ENCODE results near the gene NBPF9. TPM values are rescaled to one million over a fixed set of nuclear protein-coding genes. Genes with fewer than 3 reads are reported as not detected.
"Not testable (repeated sequence)": the region's sequence is repeated elsewhere in the genome, so short reads cannot be mapped to it uniquely, and the experiment has no call there.

Gene NBPF9
- 10 to 100 TPM; 13.8 to 37.6 (median 17.8) TPM for total RNA-seq

GRCh38 chr1:149103109-149104081 lies at the start of gene NBPF9:
NBPF9 (minus strand) TSS chr1:149103551; CDS start chr1:149082139, 21,412 bp downstream.
- H3K4me1 ChIP-seq; in situ Hi-C loops (cut with MboI; ENCODE audit: low pct_ligation_motif_present in 1 of 4, low pct_unique_long_range_greater_than_20kb in 1 of 4, low sequenced_read_pairs in 3 of 4); intact Hi-C loops (cut with DNase I; ENCODE audit: low total_unique reads); H3K9me3 ChIP-seq; H3K27me3 ChIP-seq; H3K36me3 ChIP-seq: not testable (repeated sequence)
- Histone ChIP-seq H3K4me3 (peak within 1 kb of the TSS in 3 of 4 donors; percentile 32 to 72 (median 53)), H3K27ac (peak within 1 kb of the TSS; percentile 60 to 86 (median 81))
- 0% methylated on average over 2 of the region's 85 CpGs; no CpG with 5 or more reads in 1 of the 2 donors for WGBS, 2 donors (ENCODE audit: low coverage in 1 of 2)
- TF ChIP-seq POLR2AphosphoS5 (IDR thresholded peaks at IDR 0.05) = peak in 2 of 3 donors; percentile 24 to 71
- TF ChIP-seq POLR2A (IDR thresholded peaks at IDR 0.05) = peak; percentile 63
- peak; percentile 50 for DNase-seq

GRCh38 chr1:149149909-149150308 lies 46.6 kb upstream of the NBPF9 start:
- H3K36me3 ChIP-seq = not testable (repeated sequence)

GRCh38 chr1:149137585-149137984 lies 34.2 kb upstream of the NBPF9 start:
- WGBS, 2 donors (ENCODE audit: low coverage in 1 of 2) = 92% methylated on average over 2 of the region's 2 CpGs; no CpG with 5 or more reads in 1 of the 2 donors

More at GRCh38 chr1:149149909-149150308, 46.6 kb upstream of the NBPF9 start:
- intact Hi-C loops (cut with DNase I; ENCODE audit: low total_unique reads); H3K4me1 ChIP-seq; H3K4me3 ChIP-seq; H3K27me3 ChIP-seq; DNase-seq; H3K27ac ChIP-seq; H3K9me3 ChIP-seq; in situ Hi-C loops (cut with MboI; ENCODE audit: low pct_ligation_motif_present in 1 of 4, low pct_unique_long_range_greater_than_20kb in 1 of 4, low sequenced_read_pairs in 3 of 4): not testable (repeated sequence)
- WGBS, 2 donors (ENCODE audit: low coverage in 1 of 2) = 83% methylated on average over 4 of the region's 4 CpGs; no CpG with 5 or more reads in 1 of the 2 donors

GRCh38 chr1:149130938-149131337 lies 27.6 kb upstream of the NBPF9 start:
- DNase-seq; H3K27ac ChIP-seq; H3K36me3 ChIP-seq; in situ Hi-C loops (cut with MboI; ENCODE audit: low pct_ligation_motif_present in 1 of 4, low pct_unique_long_range_greater_than_20kb in 1 of 4, low sequenced_read_pairs in 3 of 4); intact Hi-C loops (cut with DNase I; ENCODE audit: low total_unique reads); H3K4me1 ChIP-seq; H3K9me3 ChIP-seq; H3K4me3 ChIP-seq; H3K27me3 ChIP-seq: not testable (repeated sequence)
- WGBS, 2 donors (ENCODE audit: low coverage in 1 of 2) = 59 to 87% methylated on average over 5 to 6 of the region's 7 CpGs

More at GRCh38 chr1:149137585-149137984, 34.2 kb upstream of the NBPF9 start:
- H3K9me3 ChIP-seq; H3K4me1 ChIP-seq; intact Hi-C loops (cut with DNase I; ENCODE audit: low total_unique reads); H3K4me3 ChIP-seq; DNase-seq; H3K36me3 ChIP-seq; H3K27ac ChIP-seq; H3K27me3 ChIP-seq; in situ Hi-C loops (cut with MboI; ENCODE audit: low pct_ligation_motif_present in 1 of 4, low pct_unique_long_range_greater_than_20kb in 1 of 4, low sequenced_read_pairs in 3 of 4): not testable (repeated sequence)

DNA sequence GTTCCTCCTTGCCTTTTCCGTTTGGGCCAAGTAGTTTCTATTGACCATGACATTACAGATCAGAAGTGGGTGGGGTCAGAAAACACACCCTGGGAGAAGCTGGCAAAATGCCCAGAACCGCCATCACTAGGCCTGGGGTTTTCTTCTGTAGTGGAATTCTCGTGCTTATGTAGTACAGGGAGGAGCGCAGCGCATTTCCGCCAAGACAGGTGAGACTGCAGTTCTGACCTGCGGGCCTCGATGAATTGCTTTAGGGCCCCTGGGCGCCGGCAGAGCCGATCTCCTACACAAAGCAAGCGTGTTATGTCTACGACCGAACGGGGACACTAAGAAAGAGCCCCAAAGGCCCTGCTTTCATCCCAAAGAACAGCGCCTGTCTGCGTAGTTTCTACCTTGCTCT lies 25.9 kb upstream of the NBPF9 start:
- H3K27ac ChIP-seq; in situ Hi-C loops (cut with MboI; ENCODE audit: low pct_ligation_motif_present in 1 of 4, low pct_unique_long_range_greater_than_20kb in 1 of 4, low sequenced_read_pairs in 3 of 4); H3K36me3 ChIP-seq; DNase-seq; H3K4me3 ChIP-seq; H3K9me3 ChIP-seq; H3K27me3 ChIP-seq; H3K4me1 ChIP-seq; intact Hi-C loops (cut with DNase I; ENCODE audit: low total_unique reads): not testable (repeated sequence)
- no CpG with 5 or more reads among the region's 17 CpGs for WGBS, 2 donors (ENCODE audit: low coverage in 1 of 2)

DNA sequence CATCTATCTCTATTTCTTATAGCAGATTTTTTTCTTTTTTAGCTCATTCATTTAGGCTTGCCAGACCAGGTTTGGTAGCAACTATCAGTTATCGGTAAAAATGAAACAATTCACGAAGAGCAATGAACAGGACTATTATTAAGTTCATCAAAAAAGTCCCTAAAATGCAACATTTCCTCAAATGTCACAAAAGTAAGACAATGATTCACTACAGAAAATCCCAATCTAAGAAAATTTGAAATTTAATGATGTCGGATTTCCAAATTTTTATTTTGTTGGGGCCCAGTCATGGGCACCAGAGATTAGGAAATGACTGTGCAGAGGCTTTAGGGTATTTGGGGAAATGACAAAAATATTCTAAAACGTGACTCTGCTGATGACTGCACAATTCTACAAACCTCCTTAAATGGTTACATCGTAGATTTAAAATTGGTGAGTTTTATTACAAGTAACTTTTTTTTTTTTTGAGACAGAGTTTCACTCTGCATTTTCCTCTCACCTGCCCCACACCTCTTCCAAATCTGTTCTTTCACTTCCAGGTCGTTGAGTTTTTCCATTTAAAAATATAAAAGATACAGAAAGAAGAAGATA lies 23.3 kb upstream of the NBPF9 start:
- H3K4me1 ChIP-seq; in situ Hi-C loops (cut with MboI; ENCODE audit: low pct_ligation_motif_present in 1 of 4, low pct_unique_long_range_greater_than_20kb in 1 of 4, low sequenced_read_pairs in 3 of 4); H3K4me3 ChIP-seq; H3K27me3 ChIP-seq; H3K27ac ChIP-seq; H3K36me3 ChIP-seq; DNase-seq; H3K9me3 ChIP-seq; intact Hi-C loops (cut with DNase I; ENCODE audit: low total_unique reads): not testable (repeated sequence)
- 59 to 74% methylated on average over 6 of the region's 6 CpGs for WGBS, 2 donors (ENCODE audit: low coverage in 1 of 2)

DNA sequence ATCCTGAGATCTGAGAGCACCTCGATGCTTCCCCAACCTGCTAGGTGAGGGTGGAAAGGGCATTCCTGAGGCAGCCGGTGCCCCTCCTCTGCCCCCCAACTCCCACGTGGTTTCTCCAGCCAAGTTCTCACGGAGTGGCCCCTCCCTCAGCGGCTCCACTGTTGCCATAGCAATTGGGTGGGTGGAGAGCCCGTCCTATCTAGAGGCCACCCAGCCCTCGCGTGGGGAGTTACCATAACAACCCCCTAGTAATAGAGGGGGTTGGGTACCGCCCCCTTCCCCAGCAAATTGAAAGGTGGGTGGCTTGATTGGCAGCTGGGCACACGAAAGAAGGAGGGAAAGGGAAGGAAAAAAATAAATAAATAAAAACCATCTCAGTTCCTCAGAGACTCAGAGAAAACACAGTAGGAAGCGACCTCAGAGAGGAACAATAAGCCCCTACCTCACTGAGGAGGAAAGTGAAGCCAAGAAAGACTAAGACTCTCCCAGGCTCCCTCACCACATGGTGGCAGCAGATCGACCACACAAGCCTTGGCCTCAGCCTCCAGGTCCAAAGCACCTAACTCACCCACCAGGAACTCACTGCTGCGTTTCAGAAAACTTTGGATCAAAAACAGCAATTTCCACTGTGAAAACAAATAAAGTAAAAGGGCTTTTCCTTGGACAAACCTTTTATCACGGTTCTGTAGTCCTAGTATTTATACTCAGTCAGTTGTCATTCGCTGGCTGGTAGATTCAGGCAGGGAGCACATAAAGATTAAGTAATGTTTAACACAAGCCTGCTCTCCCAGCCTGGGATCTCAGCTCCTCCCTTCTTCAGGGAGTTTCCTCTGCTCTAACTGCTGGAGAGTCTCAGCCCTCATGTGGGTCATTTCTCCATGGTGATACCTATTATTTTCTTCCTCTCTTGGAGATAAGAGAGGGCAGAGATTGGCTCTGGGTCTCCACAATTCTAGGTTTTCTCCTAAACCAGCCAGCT lies 20.9 kb upstream of the NBPF9 start:
- H3K27me3 ChIP-seq; H3K36me3 ChIP-seq; H3K9me3 ChIP-seq; intact Hi-C loops (cut with DNase I; ENCODE audit: low total_unique reads); in situ Hi-C loops (cut with MboI; ENCODE audit: low pct_ligation_motif_present in 1 of 4, low pct_unique_long_range_greater_than_20kb in 1 of 4, low sequenced_read_pairs in 3 of 4); H3K4me3 ChIP-seq; H3K4me1 ChIP-seq: not testable (repeated sequence)
- DNase-seq = peak; percentile 25
- H3K27ac ChIP-seq = peak overlapping the region in 2 of 4 donors; percentile 21 to 59
- WGBS, 2 donors (ENCODE audit: low coverage in 1 of 2) = 2% methylated on average over 7 of the region's 15 CpGs; no CpG with 5 or more reads in 1 of the 2 donors

GRCh38 chr1:149112828-149113227 lies 9.5 kb upstream of the NBPF9 start:
- intact Hi-C loops (cut with DNase I; ENCODE audit: low total_unique reads); H3K27ac ChIP-seq; DNase-seq; H3K27me3 ChIP-seq; H3K36me3 ChIP-seq; H3K4me1 ChIP-seq; in situ Hi-C loops (cut with MboI; ENCODE audit: low pct_ligation_motif_present in 1 of 4, low pct_unique_long_range_greater_than_20kb in 1 of 4, low sequenced_read_pairs in 3 of 4); H3K9me3 ChIP-seq; H3K4me3 ChIP-seq: not testable (repeated sequence)
- whole genome bisulfite sequencing, 2 donors (ENCODE audit: low coverage in 1 of 2) = 80 to 89% methylated on average over 1 of the region's 3 CpGs

- H3K27me3 ChIP-seq; H3K36me3 ChIP-seq; H3K27ac ChIP-seq; H3K9me3 ChIP-seq; H3K4me3 ChIP-seq; H3K4me1 ChIP-seq; in situ Hi-C loops (cut with MboI; ENCODE audit: low pct_ligation_motif_present in 1 of 4, low pct_unique_long_range_greater_than_20kb in 1 of 4, low sequenced_read_pairs in 3 of 4); intact Hi-C loops (cut with DNase I; ENCODE audit: low total_unique reads): not testable (repeated sequence)
- WGBS, 2 donors (ENCODE audit: low coverage in 1 of 2) = 80% methylated on average over 1 of the region's 2 CpGs; no CpG with 5 or more reads in 1 of the 2 donors
- peak; percentile 52 for DNase-seq
Measured at GRCh38 chr1:149110343-149110742, 7.0 kb upstream of the NBPF9 start.

All from transverse colon (tissue), 4 donors.